Fibroblast of lung (primary cell): ENCODE results near the gene ALOXE3.

ENCODE experiments used
- EZH2 ChIP-seq: IDR thresholded peaks from 2 replicates; pipeline ENCODE4 v1.5.1; 2012; ENCODE audit warnings: low read length, control low read depth, mild to moderate bottlenecking; ENCODE audit errors: missing control alignments
- TF ChIP-seq, protein P1 (sequence below), 2 donors: IDR thresholded peaks in 1 of 2; conservative IDR thresholded peaks in 1 of 2; 1 replicate in 1 of 2; 2 replicates in 1 of 2; pipeline ENCODE4 v1.5.1; 2011 to 2012; ENCODE audit warnings: low read length in 2 of 2, control low read depth in 1 of 2, inconsistent platforms in 1 of 2, low read depth in 1 of 2, mild to moderate bottlenecking in 1 of 2

DNA sequence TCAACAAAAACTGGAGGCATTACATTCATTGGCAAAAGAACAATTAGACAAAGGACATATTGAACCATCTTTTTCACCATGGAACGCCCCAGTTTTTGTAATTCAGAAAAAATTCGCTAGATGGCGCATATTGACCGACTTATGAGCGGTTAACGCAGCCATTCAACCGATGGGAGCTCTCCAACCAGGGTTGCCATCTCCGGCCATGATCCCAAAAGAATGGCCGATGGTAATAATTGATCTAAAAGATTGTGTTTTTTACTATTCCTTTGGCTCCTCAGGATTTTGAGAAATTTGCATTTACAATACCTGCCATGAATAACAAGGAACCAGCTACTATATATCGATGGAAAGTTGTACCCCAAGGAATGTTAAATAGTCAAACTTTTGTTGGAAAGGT, 58.0 kb downstream of the ALOXE3 start:
- TF ChIP-seq, protein P1, sequence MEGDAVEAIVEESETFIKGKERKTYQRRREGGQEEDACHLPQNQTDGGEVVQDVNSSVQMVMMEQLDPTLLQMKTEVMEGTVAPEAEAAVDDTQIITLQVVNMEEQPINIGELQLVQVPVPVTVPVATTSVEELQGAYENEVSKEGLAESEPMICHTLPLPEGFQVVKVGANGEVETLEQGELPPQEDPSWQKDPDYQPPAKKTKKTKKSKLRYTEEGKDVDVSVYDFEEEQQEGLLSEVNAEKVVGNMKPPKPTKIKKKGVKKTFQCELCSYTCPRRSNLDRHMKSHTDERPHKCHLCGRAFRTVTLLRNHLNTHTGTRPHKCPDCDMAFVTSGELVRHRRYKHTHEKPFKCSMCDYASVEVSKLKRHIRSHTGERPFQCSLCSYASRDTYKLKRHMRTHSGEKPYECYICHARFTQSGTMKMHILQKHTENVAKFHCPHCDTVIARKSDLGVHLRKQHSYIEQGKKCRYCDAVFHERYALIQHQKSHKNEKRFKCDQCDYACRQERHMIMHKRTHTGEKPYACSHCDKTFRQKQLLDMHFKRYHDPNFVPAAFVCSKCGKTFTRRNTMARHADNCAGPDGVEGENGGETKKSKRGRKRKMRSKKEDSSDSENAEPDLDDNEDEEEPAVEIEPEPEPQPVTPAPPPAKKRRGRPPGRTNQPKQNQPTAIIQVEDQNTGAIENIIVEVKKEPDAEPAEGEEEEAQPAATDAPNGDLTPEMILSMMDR (conservative IDR thresholded peaks at IDR 0.05 in 1 of 2, IDR thresholded peaks at IDR 0.05 in 1 of 2; ENCODE audit: low read depth in 1 of 2, low read length in 2 of 2) = peak; percentile 61 to 62
- TF ChIP-seq EZH2 = no peak
